GM23338 (cell line): ENCODE measurements around the gene LEFTY1. TPM values are rescaled to one million over a fixed set of nuclear protein-coding genes. Genes with fewer than 3 reads are reported as not detected.

Source experiments
- ATAC-seq: fragments of 200-7000 bp; cut with Tn5 transposase; 3 replicates; pipeline ENCODE4 v1.9.1; 2020
- DNase-seq: peaks from one replicate; pipeline ENCODE4 v3.0.0-alpha.2; 2015; ENCODE audit warnings: low spot score
- H2AFZ ChIP-seq: fragments of 200-600 bp; sonication (generic); 2 replicates; pipeline ENCODE4 v1.8.0; 2016; ENCODE audit warnings: antibody characterized with exemption, mild to moderate bottlenecking, moderate library complexity
- H3F3A ChIP-seq: fragments of 200-600 bp; sonication (generic); replicated peaks from 2 replicates; pipeline ENCODE4 v1.8.0; 2017; ENCODE audit warnings: antibody characterized with exemption, mixed run types, low read depth
- H3K27ac ChIP-seq: fragments of 200-600 bp; sonication (generic); 2 replicates; pipeline ENCODE4 v1.6.1; 2016; ENCODE audit warnings: low read depth
- H3K27me3 ChIP-seq: fragments of 200-600 bp; sonication (generic); 2 replicates; pipeline ENCODE4 v1.8.0; 2016; ENCODE audit warnings: mild to moderate bottlenecking, mixed run types, moderate library complexity; ENCODE audit not compliant: insufficient read depth
- H3K36me3 ChIP-seq: fragments of 200-600 bp; sonication (generic); 2 replicates; pipeline ENCODE4 v1.8.0; 2016; ENCODE audit warnings: mild to moderate bottlenecking; ENCODE audit not compliant: insufficient read depth
- H3K4me1 ChIP-seq: fragments of 200-600 bp; sonication (generic); 2 replicates; pipeline ENCODE4 v1.8.0; 2016; ENCODE audit warnings: mild to moderate bottlenecking, moderate library complexity; ENCODE audit not compliant: insufficient read depth
- H3K4me2 ChIP-seq: fragments of 200-600 bp; sonication (generic); 2 replicates; pipeline ENCODE4 v1.7.1; 2017; ENCODE audit warnings: mixed run types
- H3K4me3 ChIP-seq: fragments of 200-600 bp; sonication (generic); 2 replicates; pipeline ENCODE4 v1.6.1; 2016; ENCODE audit warnings: mixed run types
- H3K79me2 ChIP-seq: fragments of 200-600 bp; sonication (generic); replicated peaks from 2 replicates; pipeline ENCODE4 v1.8.0; 2017; ENCODE audit warnings: mild to moderate bottlenecking; ENCODE audit not compliant: insufficient read depth
- H3K9me2 ChIP-seq: fragments of 200-600 bp; sonication (generic); 2 replicates; pipeline ENCODE4 v1.8.0; 2017; ENCODE audit not compliant: insufficient read depth
- H4K20me1 ChIP-seq: fragments of 200-600 bp; sonication (generic); replicated peaks from 2 replicates; pipeline ENCODE4 v1.8.0; 2017; ENCODE audit warnings: mild to moderate bottlenecking; ENCODE audit not compliant: insufficient read depth
- H3K27ac Mint-ChIP-seq: 2 replicates; pipeline ENCODE4 v1.8.0; 2020; ENCODE audit warnings: inconsistent platforms, mild to moderate bottlenecking, moderate library complexity, mixed read lengths
- H3K27me3 Mint-ChIP-seq: 3 replicates; pipeline ENCODE4 v1.8.0; 2022; ENCODE audit warnings: low read depth, mild to moderate bottlenecking, moderate library complexity, mixed read lengths, inconsistent platforms; ENCODE audit not compliant: insufficient read depth, poor library complexity
- H3K36me3 Mint-ChIP-seq: 3 replicates; pipeline ENCODE4 v1.8.0; 2021; ENCODE audit warnings: low read depth, mild to moderate bottlenecking, inconsistent platforms, moderate library complexity, mixed read lengths
- H3K4me1 Mint-ChIP-seq: 3 replicates; pipeline ENCODE4 v1.8.0; 2020; ENCODE audit warnings: mild to moderate bottlenecking, inconsistent platforms, mixed read lengths
- H3K4me3 Mint-ChIP-seq: 3 replicates; pipeline ENCODE4 v1.8.0; 2021; ENCODE audit warnings: moderate library complexity, mild to moderate bottlenecking, inconsistent platforms, mixed read lengths
- H3K9me3 Mint-ChIP-seq: 3 replicates; pipeline ENCODE4 v1.8.0; 2020; ENCODE audit warnings: moderate library complexity, mild to moderate bottlenecking, inconsistent platforms, mixed read lengths
- CREB1 ChIP-seq: fragments of 250-450 bp; sonication (Bioruptor Pico); IDR thresholded peaks from 2 replicates; pipeline ENCODE4 v1.5.0; 2020; ENCODE audit warnings: low read depth, mild to moderate bottlenecking, moderate library complexity
- EZH2phosphoT487 ChIP-seq: fragments of 200-600 bp; sonication (generic); IDR thresholded peaks from one replicate; pipeline ENCODE4 v1.8.1; 2018; ENCODE audit warnings: antibody characterized with exemption; ENCODE audit not compliant: unreplicated experiment
- JUNB ChIP-seq: IDR thresholded peaks from one replicate; pipeline ENCODE4 v1.6.1; 2016; ENCODE audit warnings: antibody characterized with exemption; ENCODE audit not compliant: unreplicated experiment
- NANOG ChIP-seq: IDR thresholded peaks from 2 replicates; pipeline ENCODE4 v1.6.1; 2016; ENCODE audit warnings: antibody characterized with exemption, borderline replicate concordance
- POLR2AphosphoS5 ChIP-seq: IDR thresholded peaks from 2 replicates; pipeline ENCODE4 v1.6.1; 2016; ENCODE audit warnings: antibody characterized with exemption, low read depth
- STAT1 ChIP-seq: IDR thresholded peaks from one replicate; pipeline ENCODE4 v1.6.1; 2016; ENCODE audit warnings: antibody characterized with exemption; ENCODE audit not compliant: unreplicated experiment
- ZNF114 ChIP-seq: fragments of 250-450 bp; sonication (Bioruptor Pico); IDR thresholded peaks from 2 replicates; pipeline ENCODE4 v1.5.0; 2020; ENCODE audit warnings: mild to moderate bottlenecking, moderate library complexity
- ZNF331 ChIP-seq: fragments of 250-450 bp; sonication (Bioruptor Pico); IDR thresholded peaks from 2 replicates; pipeline ENCODE4 v1.5.0; 2020; ENCODE audit warnings: low read depth, mild to moderate bottlenecking, moderate library complexity
- polyA plus RNA-seq: library from polyadenylated mRNA; unstranded; fragments of >200 nt; fragmentation: Nextera tagmentation; extraction: Ambion mirVana; gene quantifications from 2 replicates; pipeline ENCODE4 v1.2.1, GENCODE V29; 2016
- total RNA-seq: library from RNA; depleted of rRNA; stranded (reverse); fragments of >200 nt; shearing (Covaris generic); gene quantifications from 2 replicates; pipeline ENCODE4 v1.2.3, GENCODE V29; 2014
- TF ChIP-seq, protein P1 (sequence below), 2 experiments: fragments of 200-600 bp in 1 of 2; sonication (generic) in 1 of 2; conservative IDR thresholded peaks; 2 replicates each; pipeline versions ENCODE4 v1.5.1 to v1.6.1; 2016 to 2017; ENCODE audit warnings: antibody characterized with exemption in 2 of 2, low read depth in 2 of 2, mild to moderate bottlenecking in 2 of 2, moderate library complexity in 1 of 2
- TF ChIP-seq, protein P2 (sequence below): IDR thresholded peaks from one replicate; pipeline ENCODE4 v1.6.1; 2018; ENCODE audit warnings: antibody characterized with exemption; ENCODE audit not compliant: unreplicated experiment
- TF ChIP-seq, protein P3 (sequence below): IDR thresholded peaks from 2 replicates; pipeline ENCODE4 v1.6.1; 2016; ENCODE audit warnings: antibody characterized with exemption

The LEFTY1 gene
- total and polyA plus RNA-seq, 2 experiments from 2014 or later, result 27.5 to 65.4 TPM

DNA sequence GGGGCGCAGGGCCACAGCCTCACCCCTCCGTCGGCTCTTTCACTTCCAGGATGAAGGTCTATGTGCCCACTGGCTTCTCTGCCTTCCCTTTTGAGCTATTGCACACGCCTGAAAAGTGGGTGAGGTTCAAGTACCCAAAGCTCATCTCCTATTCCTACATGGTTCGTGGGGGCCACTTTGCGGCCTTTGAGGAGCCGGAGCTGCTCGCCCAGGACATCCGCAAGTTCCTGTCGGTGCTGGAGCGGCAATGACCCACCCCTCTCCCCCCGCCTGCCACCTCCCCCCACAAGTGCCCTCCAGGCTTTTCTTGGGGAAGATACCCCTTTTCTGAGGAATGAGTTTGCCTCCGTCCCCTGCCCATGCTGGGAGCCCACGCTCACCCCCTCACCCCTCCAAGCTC, 43.8 kb downstream of the LEFTY1 start (continued):
- TF ChIP-seq, protein P1, sequence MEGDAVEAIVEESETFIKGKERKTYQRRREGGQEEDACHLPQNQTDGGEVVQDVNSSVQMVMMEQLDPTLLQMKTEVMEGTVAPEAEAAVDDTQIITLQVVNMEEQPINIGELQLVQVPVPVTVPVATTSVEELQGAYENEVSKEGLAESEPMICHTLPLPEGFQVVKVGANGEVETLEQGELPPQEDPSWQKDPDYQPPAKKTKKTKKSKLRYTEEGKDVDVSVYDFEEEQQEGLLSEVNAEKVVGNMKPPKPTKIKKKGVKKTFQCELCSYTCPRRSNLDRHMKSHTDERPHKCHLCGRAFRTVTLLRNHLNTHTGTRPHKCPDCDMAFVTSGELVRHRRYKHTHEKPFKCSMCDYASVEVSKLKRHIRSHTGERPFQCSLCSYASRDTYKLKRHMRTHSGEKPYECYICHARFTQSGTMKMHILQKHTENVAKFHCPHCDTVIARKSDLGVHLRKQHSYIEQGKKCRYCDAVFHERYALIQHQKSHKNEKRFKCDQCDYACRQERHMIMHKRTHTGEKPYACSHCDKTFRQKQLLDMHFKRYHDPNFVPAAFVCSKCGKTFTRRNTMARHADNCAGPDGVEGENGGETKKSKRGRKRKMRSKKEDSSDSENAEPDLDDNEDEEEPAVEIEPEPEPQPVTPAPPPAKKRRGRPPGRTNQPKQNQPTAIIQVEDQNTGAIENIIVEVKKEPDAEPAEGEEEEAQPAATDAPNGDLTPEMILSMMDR (conservative IDR thresholded peaks at IDR 0.05; ENCODE audit: low read depth in 2 of 2), result no peak
- TF ChIP-seq JUNB (no peak), EZH2phosphoT487 (no peak), STAT1 (no peak), NANOG (no peak), ZNF114 (CRISPR knock-in tag) (no peak), ZNF331 (CRISPR knock-in tag) (no peak), POLR2AphosphoS5 (no peak), CREB1 (CRISPR knock-in tag) (no peak)
- TF ChIP-seq, protein P2, sequence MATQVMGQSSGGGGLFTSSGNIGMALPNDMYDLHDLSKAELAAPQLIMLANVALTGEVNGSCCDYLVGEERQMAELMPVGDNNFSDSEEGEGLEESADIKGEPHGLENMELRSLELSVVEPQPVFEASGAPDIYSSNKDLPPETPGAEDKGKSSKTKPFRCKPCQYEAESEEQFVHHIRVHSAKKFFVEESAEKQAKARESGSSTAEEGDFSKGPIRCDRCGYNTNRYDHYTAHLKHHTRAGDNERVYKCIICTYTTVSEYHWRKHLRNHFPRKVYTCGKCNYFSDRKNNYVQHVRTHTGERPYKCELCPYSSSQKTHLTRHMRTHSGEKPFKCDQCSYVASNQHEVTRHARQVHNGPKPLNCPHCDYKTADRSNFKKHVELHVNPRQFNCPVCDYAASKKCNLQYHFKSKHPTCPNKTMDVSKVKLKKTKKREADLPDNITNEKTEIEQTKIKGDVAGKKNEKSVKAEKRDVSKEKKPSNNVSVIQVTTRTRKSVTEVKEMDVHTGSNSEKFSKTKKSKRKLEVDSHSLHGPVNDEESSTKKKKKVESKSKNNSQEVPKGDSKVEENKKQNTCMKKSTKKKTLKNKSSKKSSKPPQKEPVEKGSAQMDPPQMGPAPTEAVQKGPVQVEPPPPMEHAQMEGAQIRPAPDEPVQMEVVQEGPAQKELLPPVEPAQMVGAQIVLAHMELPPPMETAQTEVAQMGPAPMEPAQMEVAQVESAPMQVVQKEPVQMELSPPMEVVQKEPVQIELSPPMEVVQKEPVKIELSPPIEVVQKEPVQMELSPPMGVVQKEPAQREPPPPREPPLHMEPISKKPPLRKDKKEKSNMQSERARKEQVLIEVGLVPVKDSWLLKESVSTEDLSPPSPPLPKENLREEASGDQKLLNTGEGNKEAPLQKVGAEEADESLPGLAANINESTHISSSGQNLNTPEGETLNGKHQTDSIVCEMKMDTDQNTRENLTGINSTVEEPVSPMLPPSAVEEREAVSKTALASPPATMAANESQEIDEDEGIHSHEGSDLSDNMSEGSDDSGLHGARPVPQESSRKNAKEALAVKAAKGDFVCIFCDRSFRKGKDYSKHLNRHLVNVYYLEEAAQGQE, result no peak
- TF ChIP-seq, protein P3, sequence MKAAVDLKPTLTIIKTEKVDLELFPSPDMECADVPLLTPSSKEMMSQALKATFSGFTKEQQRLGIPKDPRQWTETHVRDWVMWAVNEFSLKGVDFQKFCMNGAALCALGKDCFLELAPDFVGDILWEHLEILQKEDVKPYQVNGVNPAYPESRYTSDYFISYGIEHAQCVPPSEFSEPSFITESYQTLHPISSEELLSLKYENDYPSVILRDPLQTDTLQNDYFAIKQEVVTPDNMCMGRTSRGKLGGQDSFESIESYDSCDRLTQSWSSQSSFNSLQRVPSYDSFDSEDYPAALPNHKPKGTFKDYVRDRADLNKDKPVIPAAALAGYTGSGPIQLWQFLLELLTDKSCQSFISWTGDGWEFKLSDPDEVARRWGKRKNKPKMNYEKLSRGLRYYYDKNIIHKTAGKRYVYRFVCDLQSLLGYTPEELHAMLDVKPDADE, result no peak

DNA sequence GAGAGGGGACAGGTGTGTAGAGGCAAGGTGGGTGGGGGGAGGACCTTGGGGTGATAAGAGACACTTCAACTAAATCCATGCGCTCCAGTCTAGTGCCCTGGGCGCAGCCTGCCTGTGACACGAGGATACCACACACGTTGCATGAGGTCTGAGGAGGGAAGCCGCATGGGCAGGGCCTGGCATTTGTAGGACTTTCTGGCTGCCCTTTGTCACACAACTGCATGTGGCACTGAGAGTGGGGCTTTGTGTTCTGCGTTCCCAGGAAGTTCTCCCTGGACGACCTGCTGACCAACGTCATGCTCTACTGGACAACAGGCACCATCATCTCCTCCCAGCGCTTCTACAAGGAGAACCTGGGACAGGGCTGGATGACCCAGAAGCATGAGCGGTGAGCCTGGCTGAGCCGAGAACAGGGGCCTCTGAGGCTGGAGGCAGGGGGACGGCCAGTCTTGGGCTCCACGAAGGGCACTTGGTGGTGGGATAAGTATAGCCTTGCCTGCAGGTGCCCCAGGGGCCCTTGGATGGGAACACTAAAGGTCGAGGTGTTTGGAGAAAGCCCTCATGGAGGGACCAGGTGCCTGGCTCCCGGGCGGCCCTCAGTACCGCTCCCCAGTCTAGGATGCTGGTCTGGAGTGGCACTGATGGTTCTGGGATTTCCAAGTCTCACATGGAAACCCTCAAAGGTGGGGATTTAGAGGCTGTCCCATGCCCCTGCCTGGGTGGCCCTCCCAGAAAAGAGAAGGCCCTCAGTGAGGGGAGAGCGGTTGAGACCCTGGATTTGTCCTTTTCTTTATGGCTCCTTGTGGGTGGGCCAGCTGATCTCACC, 44.5 kb downstream of the LEFTY1 start:
- H3K27ac Mint-ChIP-seq, result no peak overlapping the region
- H3K4me3 Mint-ChIP-seq, result no peak overlapping the region
- H3K36me3 Mint-ChIP-seq, result peaks cover 54% of the 10 kb centered on the region
- TF ChIP-seq ZNF331 (CRISPR knock-in tag) (no peak), STAT1 (no peak), CREB1 (CRISPR knock-in tag) (no peak), POLR2AphosphoS5 (no peak), NANOG (no peak), ZNF114 (CRISPR knock-in tag) (no peak), EZH2phosphoT487 (no peak), JUNB (no peak)
- TF ChIP-seq, protein P3, result no peak
- TF ChIP-seq, protein P1 (conservative IDR thresholded peaks at IDR 0.05; ENCODE audit: low read depth in 2 of 2), result no peak
- TF ChIP-seq, protein P2, result no peak

More for the DNA sequence above, 44.5 kb downstream of the LEFTY1 start:
- no peaks in the 10 kb centered on the region; the same call in 1 of the 2 replicates for H4K20me1 ChIP-seq
- H3K9me3 Mint-ChIP-seq, result no peaks in the 10 kb centered on the region; the same call in none of the 3 replicates
- H3K79me2 ChIP-seq, result no peaks in the 10 kb centered on the region
- H3K4me3 ChIP-seq, result no peak overlapping the region
- H3K4me1 Mint-ChIP-seq, result peaks cover 20% of the 10 kb centered on the region
- no peaks in the 10 kb centered on the region for H3K27me3 ChIP-seq
- DNase-seq (no peak), ATAC-seq (no peak)
- H3K4me2 ChIP-seq, result no peak overlapping the region
- H2AFZ ChIP-seq, result no peak overlapping the region
- H3F3A ChIP-seq, result peaks cover 45% of the 10 kb centered on the region
- H3K9me2 ChIP-seq, result no peaks in the 10 kb centered on the region
- H3K27me3 Mint-ChIP-seq, result peaks cover 15% of the 10 kb centered on the region
- no peak overlapping the region for H3K27ac ChIP-seq
- H3K36me3 ChIP-seq, result no peaks in the 10 kb centered on the region; the same call in 1 of the 2 replicates
- H3K4me1 ChIP-seq, result peaks cover 8% of the 10 kb centered on the region
